T47D (cell line): ENCODE measurements around the gene FUT4.
A peak's percentile ranks its signal among the peaks of the same experiment; 100 is the strongest.

Experiments
- DNase-seq, 2 experiments: peaks; one replicate each; pipeline versions ENCODE4 v3.0.0 to v3.0.0-alpha.2; 2011 to 2012; ENCODE audit warnings: low read depth in 1 of 2, low spot score in 1 of 2
- JUND ChIP-seq: IDR thresholded peaks from 2 replicates; pipeline ENCODE4 v1.6.1; 2012; ENCODE audit warnings: low read depth
- in situ Hi-C: cut with HindIII; loops from 2 replicates; pipeline ENCODE4 v1.10.0; 2016; ENCODE audit warnings: low sequenced_read_pairs, low pct_unique_long_range_greater_than_20kb

Gene FUT4

GRCh38 chr11:94519478-94520084 lies 24.1 kb upstream of the FUT4 start:
- peak in 1 of 2 experiments; percentile 54 for DNase-seq
- in situ Hi-C loops = no loop called here
- TF ChIP-seq JUND = no peak

GRCh38 chr11:94521684-94522083 lies 22.0 kb upstream of the FUT4 start:
- in situ Hi-C loops = no loop called here
- DNase-seq = peak in 1 of 2 experiments; percentile 69
- no peak for TF ChIP-seq JUND

DNA sequence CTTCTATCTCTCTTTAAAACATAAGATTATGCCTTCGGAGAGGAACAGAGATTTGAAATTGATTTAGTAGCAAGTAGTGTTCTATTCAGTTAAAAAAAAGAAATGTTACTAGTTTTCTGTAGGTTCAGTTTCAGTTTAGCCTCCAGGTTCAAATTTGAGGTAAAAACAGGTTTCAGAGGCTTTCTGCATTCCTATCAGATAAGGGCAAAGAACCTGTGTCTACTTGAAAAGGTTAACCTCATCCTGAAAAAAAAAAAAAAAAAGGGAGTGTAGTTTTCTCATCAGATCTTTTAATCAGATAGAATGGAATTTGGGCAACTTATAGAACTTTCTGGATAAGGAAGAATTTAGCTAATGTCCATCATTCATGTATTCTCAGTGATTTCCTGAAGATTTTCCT lies 19.4 kb upstream of the FUT4 start:
- in situ Hi-C loops = no loop called here
- TF ChIP-seq JUND = no peak
- DNase-seq = no peak

- DNase-seq = peak in 1 of 2 experiments; percentile 94
- no peak for TF ChIP-seq JUND
These were observed 18.0 kb upstream of the FUT4 start for GRCh38 chr11:94525546-94526324.

DNA sequence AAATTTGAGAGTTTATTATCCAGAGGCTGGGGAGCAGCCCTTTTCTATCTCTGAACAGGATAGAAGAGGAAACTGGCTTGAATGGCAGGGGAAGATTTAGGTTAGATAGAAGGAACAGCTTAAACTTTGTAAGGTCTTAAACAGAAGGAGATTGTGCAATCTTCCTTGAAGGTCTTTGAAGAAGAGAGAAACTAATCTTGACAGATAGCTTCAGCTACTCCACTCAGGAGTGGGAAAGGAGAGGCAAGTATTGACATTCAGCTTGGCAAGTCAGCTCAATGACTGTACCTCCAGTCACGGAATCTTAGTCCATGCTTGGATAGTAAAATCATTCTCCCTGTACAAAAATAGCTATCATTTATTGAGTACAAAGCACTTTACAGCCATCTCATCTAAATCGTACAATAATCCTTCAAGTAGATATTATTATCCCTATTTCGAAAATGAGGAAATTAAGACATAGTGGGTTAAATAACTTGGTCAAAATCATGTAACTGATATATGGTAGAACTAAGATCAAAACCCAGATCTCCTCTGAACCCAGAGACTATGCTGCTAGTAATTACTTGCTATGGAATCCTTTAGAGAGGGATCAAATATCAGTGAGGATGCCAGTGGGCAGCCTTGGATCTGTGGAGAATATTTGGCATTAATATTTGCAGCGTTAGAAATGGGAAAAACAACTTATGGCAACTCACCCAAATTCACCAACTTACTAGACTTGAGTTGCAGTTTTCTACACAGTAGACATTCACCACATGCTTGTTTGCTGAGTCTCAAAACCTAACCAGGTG lies 16.9 kb upstream of the FUT4 start:
- in situ Hi-C loops = no loop called here
- TF ChIP-seq JUND = no peak
- no peak for DNase-seq

More at GRCh38 chr11:94525546-94526324, 18.0 kb upstream of the FUT4 start:
- in situ Hi-C loops = no loop called here

GRCh38 chr11:94528551-94528950 lies 15.2 kb upstream of the FUT4 start:
- in situ Hi-C loops = no loop called here

GRCh38 chr11:94532211-94532610 lies 11.5 kb upstream of the FUT4 start:
- no peak for DNase-seq
- TF ChIP-seq JUND = no peak
- in situ Hi-C loops = no loop called here

More at GRCh38 chr11:94528551-94528950, 15.2 kb upstream of the FUT4 start:
- no peak for TF ChIP-seq JUND
- DNase-seq = no peak

DNA sequence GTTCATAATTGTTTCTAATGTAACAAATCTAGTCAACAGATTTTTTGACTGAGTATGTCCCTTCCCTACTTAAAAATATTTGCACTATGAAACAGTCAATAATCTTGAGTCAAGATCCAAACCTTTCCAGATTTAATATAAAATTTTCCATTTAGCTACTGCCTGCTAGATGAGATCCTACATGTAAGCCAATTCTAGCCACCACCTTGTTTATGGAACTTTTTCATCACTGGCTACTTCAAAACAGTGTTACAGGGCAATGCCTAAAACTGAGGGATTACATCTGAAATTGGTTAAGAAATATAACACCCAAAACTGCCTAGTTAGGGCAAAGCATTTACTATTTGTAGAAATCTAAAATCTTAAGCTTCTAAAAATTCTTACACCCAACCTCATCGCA lies 10.5 kb upstream of the FUT4 start:
- in situ Hi-C loops = no loop called here
- no peak for DNase-seq
- TF ChIP-seq JUND = no peak

DNA sequence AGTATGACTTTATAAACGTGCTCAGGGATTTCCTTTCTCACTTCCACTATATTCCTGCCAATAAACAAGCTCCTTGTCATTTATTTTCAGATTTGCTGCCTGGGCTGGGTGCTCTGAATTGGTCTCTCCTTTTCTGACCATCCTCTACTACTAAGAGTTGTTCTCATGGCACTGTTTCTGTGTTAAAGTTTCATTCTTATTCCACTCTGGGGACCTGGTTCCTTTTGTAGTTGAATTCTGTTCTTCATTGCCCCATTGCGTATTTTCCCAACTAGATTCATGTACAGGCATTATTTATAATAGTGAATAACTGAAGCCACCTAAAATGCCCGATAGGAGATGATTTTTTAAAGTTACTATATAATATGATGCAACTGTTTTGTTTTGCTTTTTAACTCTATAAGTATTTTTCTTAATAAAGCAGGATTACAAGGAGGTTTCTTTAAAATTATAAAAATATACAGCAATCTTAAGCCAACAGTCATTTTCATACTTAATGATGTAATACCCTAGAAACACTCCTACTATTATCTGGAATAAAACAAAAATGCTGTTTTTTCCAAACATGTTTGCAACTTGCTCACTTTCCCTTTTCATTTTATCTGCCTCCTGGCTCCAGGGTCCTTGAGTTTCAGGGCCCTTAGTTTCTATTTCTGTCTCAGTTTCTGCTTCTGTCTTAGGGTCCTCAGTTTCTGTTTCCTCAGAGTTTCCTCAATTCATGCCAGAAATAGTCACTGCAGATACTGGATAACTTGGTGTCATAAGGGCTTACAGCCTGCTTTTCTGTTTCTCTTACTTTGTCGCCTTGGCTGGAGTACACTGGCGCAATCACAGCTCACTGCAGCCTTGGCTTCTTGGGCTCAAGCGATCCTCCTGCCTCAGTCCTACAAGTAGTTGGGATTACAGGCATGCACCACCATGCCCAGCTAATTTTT lies 9.8 kb upstream of the FUT4 start:
- in situ Hi-C loops = no loop called here
- no peak for DNase-seq
- no peak for TF ChIP-seq JUND

GRCh38 chr11:94536386-94536785 lies 7.3 kb upstream of the FUT4 start:
- DNase-seq = no peak
- no peak for TF ChIP-seq JUND

DNA sequence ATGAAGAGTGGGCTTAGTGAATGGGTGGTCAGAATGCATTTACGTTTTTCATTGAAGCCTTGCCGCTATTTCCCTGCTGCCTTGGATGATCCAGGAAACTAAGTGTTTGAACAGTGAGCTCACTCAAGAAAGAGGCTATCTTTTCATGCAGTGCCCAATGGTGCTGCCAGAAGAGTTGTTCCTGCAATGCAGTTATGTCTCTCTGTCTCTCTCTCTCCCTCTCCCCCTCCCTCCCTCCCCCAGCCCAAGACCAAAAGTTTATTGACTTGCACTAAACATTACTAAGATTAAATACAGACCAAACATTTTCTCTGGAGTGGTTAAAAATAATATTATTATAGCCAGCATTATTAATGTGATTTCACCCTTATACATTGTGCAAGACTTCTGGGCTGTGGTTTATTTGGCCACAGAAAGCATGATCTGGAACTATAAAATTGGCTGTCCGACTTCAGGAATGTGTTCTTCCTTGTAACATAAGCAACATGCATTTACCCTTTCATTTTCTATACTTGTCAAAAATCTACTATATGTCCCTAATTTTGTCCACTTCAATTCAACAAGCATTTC lies 6.6 kb upstream of the FUT4 start:
- DNase-seq = no peak
- TF ChIP-seq JUND = no peak
- in situ Hi-C loops = no loop called here

More at GRCh38 chr11:94536386-94536785, 7.3 kb upstream of the FUT4 start:
- in situ Hi-C loops = no loop called here
